Endothelial cell of umbilical vein (primary cell): ENCODE data around the gene TEX9. TPM values are rescaled to one million over a fixed set of nuclear protein-coding genes. Genes with fewer than 3 reads are reported as not detected.

Source experiments
- BruUV-seq: library from RNA; stranded (reverse); fragments of 400-500 nt; replicated peaks from 2 replicates; lab custom pipeline; 2021; lab: Mats Ljungman, UMichigan
- CTCF ChIA-PET: fragments of 300-600, 350-600 bp; sonication (Branson Sonifier 250); formaldehyde crosslinking; loops from one replicate; lab custom pipeline; 2021; ENCODE audit warnings: antibody characterized with exemption, inconsistent platforms; lab: Charles Lee
- POLR2A ChIA-PET: fragments of 300-600, 350-600 bp; sonication (Branson Sonifier 250); formaldehyde crosslinking; loops from one replicate; lab custom pipeline; 2021; ENCODE audit warnings: antibody characterized with exemption, inconsistent platforms; lab: Charles Lee
- DNase-seq: peaks from one replicate; pipeline ENCODE4 v3.0.0-alpha.2; 2011; ENCODE audit warnings: low read depth, low spot score
- FAIRE-seq: peaks from 2 replicates; lab custom pipeline; 2011; peaks lifted over from hg19 to GRCh38; lab: Jason Lieb, UNC
- H2AFZ ChIP-seq: 2 replicates; pipeline ENCODE4 v1.6.0; 2012; ENCODE audit warnings: low read depth, low read length, control low read depth, inconsistent platforms
- H3K27ac ChIP-seq: 2 replicates; pipeline ENCODE4 v1.5.1; 2011; ENCODE audit warnings: low read depth, mild to moderate bottlenecking, control low read depth, low read length, moderate library complexity; ENCODE audit not compliant: insufficient read depth
- H3K27me3 ChIP-seq, 2 experiments: 2 replicates each; pipeline versions ENCODE4 v1.6.0 to v1.6.1; 2011; ENCODE audit warnings: low read length in 2 of 2, mixed read lengths in 1 of 2; ENCODE audit not compliant: control insufficient read depth in 2 of 2, insufficient read depth in 2 of 2
- H3K36me3 ChIP-seq, 2 experiments: 2 replicates in 1 of 2; 3 replicates in 1 of 2; pipeline ENCODE4 v1.5.1; 2011; ENCODE audit warnings: low read length in 2 of 2, mild to moderate bottlenecking in 1 of 2, moderate library complexity in 1 of 2; ENCODE audit not compliant: control insufficient read depth in 2 of 2, insufficient read depth in 2 of 2; ENCODE audit errors: extremely low read depth in 1 of 2
- H3K4me1 ChIP-seq: 3 replicates; pipeline ENCODE4 v1.5.1; 2011; ENCODE audit warnings: mild to moderate bottlenecking, low read length; ENCODE audit not compliant: control insufficient read depth, insufficient read depth; ENCODE audit errors: extremely low read depth
- H3K4me2 ChIP-seq: 2 replicates; pipeline ENCODE4 v1.6.1; 2011; ENCODE audit warnings: low read length, control low read depth, mixed read lengths; ENCODE audit not compliant: insufficient read depth
- H3K4me3 ChIP-seq, 3 experiments: fragments of 200-600 bp in 1 of 3; sonication (generic), shearing (Covaris generic) in 1 of 3; replicated peaks in 1 of 3; 2 replicates each; pipeline ENCODE4 v1.5.1; 2011 to 2016; ENCODE audit warnings: control low read depth in 3 of 3, low read length in 3 of 3, mild to moderate bottlenecking in 2 of 3, inconsistent platforms in 1 of 3, low read depth in 1 of 3, moderate library complexity in 1 of 3; ENCODE audit not compliant: insufficient read depth in 1 of 3
- H3K79me2 ChIP-seq: 2 replicates; pipeline ENCODE4 v1.6.0; 2012; ENCODE audit warnings: low read length, inconsistent platforms; ENCODE audit not compliant: control insufficient read depth, insufficient read depth
- H3K9ac ChIP-seq: replicated peaks from 2 replicates; pipeline ENCODE3; 2011; ENCODE audit warnings: low read length, control low read depth; ENCODE audit not compliant: insufficient read depth; ENCODE audit errors: extremely low read depth
- H3K9me1 ChIP-seq: replicated peaks from 3 replicates; pipeline ENCODE4 v1.6.0; 2011; ENCODE audit warnings: mild to moderate bottlenecking, low read length; ENCODE audit not compliant: control insufficient read depth, insufficient read depth; ENCODE audit errors: extremely low read depth
- H3K9me3 ChIP-seq: replicated peaks from 2 replicates; pipeline ENCODE4 v1.5.1; 2012; ENCODE audit warnings: low read length, inconsistent platforms; ENCODE audit not compliant: control insufficient read depth, insufficient read depth
- H4K20me1 ChIP-seq: replicated peaks from 2 replicates; pipeline ENCODE3; 2011; ENCODE audit warnings: mild to moderate bottlenecking, low read length; ENCODE audit not compliant: control insufficient read depth, insufficient read depth; ENCODE audit errors: extremely low read depth
- CTCF ChIP-seq, 2 donors: IDR thresholded peaks; 1 replicate in 1 of 2; 2 replicates in 1 of 2; pipeline ENCODE4 v1.5.1; 2011; ENCODE audit warnings: low read length in 2 of 2, mild to moderate bottlenecking in 2 of 2, moderate library complexity in 2 of 2, control low read depth in 1 of 2, inconsistent platforms in 1 of 2, low read depth in 1 of 2; ENCODE audit not compliant: insufficient read depth in 1 of 2; ENCODE audit errors: extremely low read depth in 1 of 2
- EZH2 ChIP-seq: IDR thresholded peaks from 2 replicates; pipeline ENCODE4 v1.6.1; 2012; ENCODE audit warnings: borderline replicate concordance, low read depth, mild to moderate bottlenecking, moderate library complexity, low read length, inconsistent platforms; ENCODE audit not compliant: severe bottlenecking
- FOS ChIP-seq: IDR thresholded peaks from 2 replicates; pipeline ENCODE4 v1.6.1; 2011; ENCODE audit warnings: mild to moderate bottlenecking, low read length, moderate library complexity, borderline replicate concordance; ENCODE audit not compliant: insufficient read depth
- GATA2 ChIP-seq: IDR thresholded peaks from 2 replicates; pipeline ENCODE4 v1.7.0; 2011; ENCODE audit warnings: low read depth, mild to moderate bottlenecking, moderate library complexity, mixed read lengths, low read length; ENCODE audit not compliant: insufficient read length, insufficient read depth
- JUN ChIP-seq: IDR thresholded peaks from 2 replicates; pipeline ENCODE4 v1.6.1; 2011; ENCODE audit warnings: borderline replicate concordance, low read depth; ENCODE audit not compliant: insufficient read length, insufficient read depth
- POLR2A ChIP-seq: IDR thresholded peaks from 2 replicates; pipeline ENCODE4 v1.6.1; 2012; ENCODE audit warnings: low read depth, mild to moderate bottlenecking, control low read depth, low read length
- POLR2AphosphoS5 ChIP-seq: IDR thresholded peaks from 2 replicates; pipeline ENCODE4 v1.6.1; 2012; ENCODE audit warnings: low read depth, mild to moderate bottlenecking, control low read depth, low read length, moderate library complexity; ENCODE audit not compliant: insufficient read depth
- dilution Hi-C: fragments of 300-500 bp; cut with MboI; formaldehyde crosslinking; loops from one replicate; pipeline ENCODE4 v1.15.0; 2019; ENCODE audit warnings: low sequenced_read_pairs; ENCODE audit not compliant: extremely low pct_ligation_motif_present
- intact Hi-C: fragments of 100-400 bp; cut with micrococcal nuclease; formaldehyde crosslinking; loops from one replicate; pipeline ENCODE4 v1.10.0; 2022
- polyA plus RNA-seq, 4 experiments: library from polyadenylated mRNA; depleted of rRNA in 3 of 4; stranded (reverse) in 3 of 4; unstranded in 1 of 4; fragments of >200 nt; gene quantifications; 2 replicates each; pipeline versions ENCODE4 v1.2.1 to v1.2.3, GENCODE V29; 2011 to 2012; ENCODE audit warnings: missing spikeins in 1 of 4
- total RNA-seq: library from RNA; stranded (reverse); gene quantifications from 2 replicates; pipeline ENCODE4 v1.2.3, GENCODE V29; 2021

Gene TEX9
- total and polyA plus RNA-seq, 2 donors (not counting 3 experiments of a cell fraction or from before 2014, with no cell fraction given) = 0.33 to 1.7 TPM

- TF ChIP-seq POLR2A = no peak
- TF ChIP-seq JUN = no peak
- no peak for TF ChIP-seq FOS
- no peak for TF ChIP-seq POLR2AphosphoS5
- TF ChIP-seq EZH2 = no peak
- TF ChIP-seq CTCF (IDR thresholded peaks at IDR 0.05; ENCODE audit: extremely low read depth in 1 of 2, insufficient read depth in 1 of 2, low read depth in 1 of 2, low read length in 2 of 2) = no peak
- no peak for TF ChIP-seq GATA2
- POLR2A ChIA-PET = no interaction called here
- Histone ChIP-seq H3K4me1 (peaks cover 8% of the 10 kb centered on the region), H3K9ac (no peak overlapping the region), H3K9me3 (no peaks in the 10 kb centered on the region), H3K79me2 (no peaks in the 10 kb centered on the region), H3K36me3 (no peaks in the 10 kb centered on the region), H3K9me1 (no peaks in the 10 kb centered on the region), H3K4me3 (no peak overlapping the region), H3K27me3 (no peaks in the 10 kb centered on the region), H3K27ac (no peak overlapping the region), H3K4me2 (no peak overlapping the region), H2AFZ (no peak overlapping the region), H4K20me1 (no peaks in the 10 kb centered on the region)
- dilution Hi-C loops = no loop called here
- FAIRE-seq (no peak), DNase-seq (no peak)
- CTCF ChIA-PET = no interaction called here
- no TSS peak for BruUV-seq
- intact Hi-C loops = no loop called here
These were observed 93.9 kb downstream of the TEX9 start for GRCh38 chr15:56459096-56459495.
